K562 (cell line): ENCODE measurements around the gene MICALL2. TPM values are rescaled to one million over a fixed set of nuclear protein-coding genes. Genes with fewer than 3 reads are reported as not detected.

Source experiments
- ATAC-seq: fragments of 200-7000 bp; cut with Tn5 transposase; 3 replicates; pipeline ENCODE4 v1.9.1; 2020; ENCODE audit warnings: moderate library complexity
- BruUV-seq: library from RNA; stranded (reverse); fragments of 400-500 nt; replicated peaks from 2 replicates; lab custom pipeline; 2021; lab: Mats Ljungman, UMichigan
- CTCF ChIA-PET: fragments of 300-600 bp; formaldehyde crosslinking; extraction: SDS; loops from one replicate; lab custom pipeline; 2021; ENCODE audit warnings: low intra/inter-chr PET ratio; lab: Yijun Ruan, JAX
- POLR2A ChIA-PET: fragments of 300-600, 350-650 bp; sonication (Branson Sonifier 250); formaldehyde crosslinking; extraction: SDS; loops from one replicate; lab custom pipeline; 2021; ENCODE audit warnings: antibody characterized with exemption, inconsistent platforms; lab: Yijun Ruan, JAX
- DNase-seq, 4 experiments: peaks; one replicate each; pipeline versions ENCODE4 v3.0.0 to v3.0.0-alpha.2; 2011 to 2018; ENCODE audit warnings: low spot score in 3 of 4, mixed read lengths in 3 of 4; ENCODE audit errors: extremely low read depth in 1 of 4
- FAIRE-seq: peaks from 2 replicates; lab custom pipeline; 2011; peaks lifted over from hg19 to GRCh38; lab: Jason Lieb, UNC
- H2AFZ ChIP-seq: 2 replicates; pipeline ENCODE4 v1.6.0; 2011; ENCODE audit warnings: low read depth, low read length, control low read depth, inconsistent platforms
- H3K27ac ChIP-seq: fragments of 200-600 bp; 3 replicates; pipeline ENCODE4 v1.8.0; 2011; ENCODE audit warnings: low read depth, mild to moderate bottlenecking, control low read depth, inconsistent platforms, low read length, moderate library complexity, mixed read lengths; ENCODE audit errors: extremely low read depth
- H3K27me3 ChIP-seq, 2 experiments: fragments of 300-600 bp in 1 of 2; 2 replicates in 1 of 2; 3 replicates in 1 of 2; pipeline versions ENCODE4 v1.6.0 to v1.8.0; 2011; ENCODE audit warnings: inconsistent platforms in 2 of 2, low read length in 2 of 2, mild to moderate bottlenecking in 1 of 2, mixed read lengths in 1 of 2, moderate library complexity in 1 of 2; ENCODE audit not compliant: control insufficient read depth in 2 of 2, insufficient read depth in 2 of 2
- H3K36me3 ChIP-seq: fragments of 300-600 bp; 3 replicates; pipeline ENCODE4 v1.8.0; 2011; ENCODE audit warnings: mild to moderate bottlenecking, low read length, inconsistent platforms; ENCODE audit not compliant: control insufficient read depth, insufficient read depth
- H3K4me1 ChIP-seq, 2 experiments: fragments of 200-600 bp in 1 of 2; replicated peaks in 1 of 2; 2 replicates in 1 of 2; 3 replicates in 1 of 2; pipeline versions ENCODE4 v1.5.1 to v1.8.0; 2011; ENCODE audit warnings: inconsistent platforms in 2 of 2, low read length in 2 of 2, mild to moderate bottlenecking in 1 of 2, mixed read lengths in 1 of 2, moderate library complexity in 1 of 2; ENCODE audit not compliant: control insufficient read depth in 2 of 2, insufficient read depth in 2 of 2
- H3K4me2 ChIP-seq: 2 replicates; pipeline ENCODE4 v1.6.1; 2011; ENCODE audit warnings: low read length, control low read depth, inconsistent platforms, mixed read lengths; ENCODE audit not compliant: insufficient read depth
- H3K4me3 ChIP-seq: fragments of 200-600 bp; sonication (generic), shearing (Covaris generic); 2 replicates; pipeline ENCODE4 v1.5.1; 2016; ENCODE audit warnings: control low read depth, inconsistent platforms
- H3K79me2 ChIP-seq: fragments of 200-600 bp; 3 replicates; pipeline ENCODE4 v1.8.0; 2011; ENCODE audit warnings: low read length, inconsistent platforms; ENCODE audit not compliant: control insufficient read depth, insufficient read depth
- H3K9ac ChIP-seq, 2 experiments: 2 replicates each; pipeline versions ENCODE4 v1.6.0 to v1.6.1; 2011; ENCODE audit warnings: low read depth in 2 of 2, low read length in 2 of 2, control low read depth in 1 of 2, inconsistent platforms in 1 of 2, mild to moderate bottlenecking in 1 of 2, mixed read lengths in 1 of 2; ENCODE audit not compliant: insufficient read depth in 1 of 2
- H3K9me1 ChIP-seq: one replicate; pipeline ENCODE4 v1.6.0; 2011; ENCODE audit warnings: inconsistent platforms, mild to moderate bottlenecking, low read length, moderate library complexity; ENCODE audit not compliant: control insufficient read depth, insufficient read depth
- H3K9me3 ChIP-seq: replicated peaks from 2 replicates; pipeline ENCODE4 v1.5.1; 2011; ENCODE audit warnings: low read depth, low read length, inconsistent platforms; ENCODE audit not compliant: control insufficient read depth, insufficient read depth
- H4K20me1 ChIP-seq: replicated peaks from 2 replicates; pipeline ENCODE4 v1.6.1; 2011; ENCODE audit warnings: low read length, inconsistent platforms, mixed read lengths; ENCODE audit not compliant: control insufficient read depth, insufficient read depth
- BACH1 ChIP-seq: fragments of 200-800 bp; sonication (Bioruptor generic); IDR thresholded peaks from 2 replicates; pipeline ENCODE4 v1.6.1; 2016; ENCODE audit warnings: missing genetic modification characterization, missing compliant biosample characterization
- EP300 ChIP-seq: IDR thresholded peaks from 2 replicates; pipeline ENCODE4 v1.6.1; 2012; ENCODE audit warnings: low read length, improper control_type of control experiment
- HCFC1 ChIP-seq: IDR thresholded peaks from 2 replicates; pipeline ENCODE4 v1.6.1; 2012; ENCODE audit warnings: low read depth, low read length, improper control_type of control experiment
- HMGN3 ChIP-seq: IDR thresholded peaks from 2 replicates; pipeline ENCODE4 v1.6.1; 2011; ENCODE audit warnings: borderline replicate concordance, low read depth, mild to moderate bottlenecking, mixed read lengths, low read length; ENCODE audit not compliant: insufficient read length; ENCODE audit errors: extremely low read depth
- MITF ChIP-seq: IDR thresholded peaks from 2 replicates; pipeline ENCODE4 v1.6.1; 2014; ENCODE audit warnings: antibody characterized with exemption
- TBL1XR1 ChIP-seq, 2 experiments: IDR thresholded peaks; 2 replicates each; pipeline ENCODE4 v1.6.1; 2012; ENCODE audit warnings: improper control_type of control experiment in 2 of 2, low read length in 2 of 2, mild to moderate bottlenecking in 1 of 2
- TEAD1 ChIP-seq, 2 experiments: fragments of 450-650 bp in 1 of 2; sonication (generic) in 1 of 2; formaldehyde crosslinking; IDR thresholded peaks; 2 replicates each; pipeline versions ENCODE4 v1.4.0 to v1.8.0; 2020 to 2022; ENCODE audit warnings: mild to moderate bottlenecking in 2 of 2, missing genetic modification reagents in 1 of 2
- TGIF2 ChIP-seq: sonication (generic); formaldehyde crosslinking; IDR thresholded peaks from 2 replicates; pipeline ENCODE4 v1.8.1; 2022; ENCODE audit warnings: mild to moderate bottlenecking, missing genetic modification reagents, moderate library complexity
- TOE1 ChIP-seq, 2 experiments: fragments of 450-650 bp in 1 of 2; sonication (generic) in 1 of 2; formaldehyde crosslinking in 1 of 2; IDR thresholded peaks; 2 replicates each; pipeline versions ENCODE4 v1.7.1 to v1.8.0; 2016 to 2022; ENCODE audit warnings: borderline replicate concordance in 2 of 2, mild to moderate bottlenecking in 2 of 2, antibody characterized with exemption in 1 of 2, inconsistent platforms in 1 of 2, low read depth in 1 of 2, missing genetic modification reagents in 1 of 2, moderate library complexity in 1 of 2
- YY1 ChIP-seq, 3 experiments: IDR thresholded peaks; 2 replicates each; pipeline ENCODE4 v1.6.1; 2011; ENCODE audit warnings: low read length in 2 of 3, mild to moderate bottlenecking in 2 of 3, moderate library complexity in 2 of 3, borderline replicate concordance in 1 of 3, control low read depth in 1 of 3, low read depth in 1 of 3; ENCODE audit not compliant: insufficient read depth in 3 of 3, insufficient replicate concordance in 2 of 3, control insufficient read depth in 1 of 3, insufficient read length in 1 of 3; ENCODE audit errors: extremely low read depth in 1 of 3
- ZBTB8A ChIP-seq: fragments of 450-650 bp; IDR thresholded peaks from 2 replicates; pipeline ENCODE4 v1.6.1; 2018; ENCODE audit warnings: mild to moderate bottlenecking, moderate library complexity; ENCODE audit not compliant: partially characterized antibody
- ZNF24 ChIP-seq: fragments of 450-650 bp; IDR thresholded peaks from 2 replicates; pipeline ENCODE4 v1.6.1; 2016
- WGBS: fragments of 100-300 bp; shearing (Covaris generic); methylation state at CpG from one replicate; pipeline ENCODE4 v1.1.6; 2016; ENCODE audit warnings: low coverage, mixed read lengths; ENCODE audit not compliant: insufficient coverage; ENCODE audit errors: missing lambda C conversion rate; 5-methylcytosine and 5-hydroxymethylcytosine counted together
- in situ Hi-C: fragments of 300-500 bp; cut with MboI; formaldehyde crosslinking; loops from 4 replicates; pipeline ENCODE4 v1.15.0; 2018; ENCODE audit warnings: inconsistent platforms, mixed read lengths
- intact Hi-C: fragments of 100-400 bp; cut with micrococcal nuclease; formaldehyde crosslinking; loops from 2 replicates; pipeline ENCODE4 v1.14.2; 2022
- polyA plus RNA-seq, 8 experiments: library from polyadenylated mRNA; depleted of rRNA in 4 of 8; stranded (reverse) in 5 of 8; unstranded in 3 of 8; fragments of >200 nt; fragmentation: Nextera tagmentation in 2 of 8; fragmentation: Illumina TruSeq in 1 of 8; extraction: Ambion mirVana in 2 of 8; extraction: Trizol in 1 of 8; gene quantifications; 2 replicates each; pipeline versions ENCODE4 v1.2.1 to v1.2.3, GENCODE V29; 2011 to 2014; ENCODE audit warnings: inconsistent platforms in 1 of 8, missing spikeins in 1 of 8
- total RNA-seq, 7 experiments: library from RNA; depleted of rRNA in 6 of 7; stranded (reverse); fragments of >200 nt in 6 of 7; fragmentation: Illumina TruSeq in 2 of 7; extraction: Trizol in 2 of 7; gene quantifications; 2 replicates each; pipeline versions ENCODE4 v1.2.1 to v1.2.3, GENCODE V29; 2011 to 2021; ENCODE audit warnings: low replicate concordance in 1 of 7

The MICALL2 gene
- total and polyA plus RNA-seq, 9 of the 15 experiments (the other 6 are each of a cell fraction or from before 2014, with no cell fraction given) = 1.8 to 103 (median 17.0) TPM

GRCh38 chr7:1488016-1488415 is 28.7 kb upstream of the MICALL2 start:
- WGBS = 95% methylated on average over 19 of the region's 20 CpGs
- BruUV-seq = no TSS peak
- POLR2A ChIA-PET = interaction anchor here (0.7 kb wide), 1 partner anchor 8 kb away, joined by 3 read pairs; no protein-coding TSS in a partner anchor
- FAIRE-seq (no peak), ATAC-seq (no peak), DNase-seq (no peak)
- H3K36me3 ChIP-seq = peaks cover 88% of the 10 kb centered on the region; the same call in 2 of the 3 replicates
- CTCF ChIA-PET = no interaction called here
- H3K9ac ChIP-seq = no peak overlapping the region; a peak in 1 of 4 replicates
- H3K9me1 ChIP-seq = no peaks in the 10 kb centered on the region
- in situ Hi-C loops = no loop called here
- H4K20me1 ChIP-seq = no peaks in the 10 kb centered on the region
- intact Hi-C loops = no loop called here
- H3K79me2 ChIP-seq = no peaks in the 10 kb centered on the region
- TF ChIP-seq TGIF2 (CRISPR knock-in tag) = no peak
- TF ChIP-seq YY1 (IDR thresholded peaks at IDR 0.05; ENCODE audit: borderline replicate concordance in 1 of 3, control insufficient read depth in 1 of 3, extremely low read depth in 1 of 3, insufficient read depth in 3 of 3, insufficient read length in 1 of 3, insufficient replicate concordance in 2 of 3, low read depth in 1 of 3, low read length in 2 of 3) = no peak
- no peak for TF ChIP-seq TBL1XR1 (IDR thresholded peaks at IDR 0.05; ENCODE audit: low read length in 2 of 2)
- no peaks in the 10 kb centered on the region for H3K9me3 ChIP-seq
- H3K4me3 ChIP-seq = no peak overlapping the region
- H3K4me1 ChIP-seq = peaks cover 0 to 5% of the 10 kb centered on the region in 2 experiments; a peak in 1 of 5 replicates
- H3K27me3 ChIP-seq = no peaks in the 10 kb centered on the region
- no peak overlapping the region for H3K4me2 ChIP-seq
- H3K27ac ChIP-seq = no peak overlapping the region
- H2AFZ ChIP-seq = no peak overlapping the region

GRCh38 chr7:1487466-1487865 is 28.2 kb upstream of the MICALL2 start:
- Histone ChIP-seq H3K9me3 (no peaks in the 10 kb centered on the region), H3K4me3 (no peak overlapping the region), H3K79me2 (no peaks in the 10 kb centered on the region), H4K20me1 (no peaks in the 10 kb centered on the region), H3K4me2 (no peak overlapping the region), H3K27me3 (no peaks in the 10 kb centered on the region), H3K27ac (no peak overlapping the region), H3K36me3 (peaks cover 92% of the 10 kb centered on the region; the same call in 2 of the 3 replicates), H3K4me1 (peaks cover 0 to 5% of the 10 kb centered on the region in 2 experiments; a peak in 1 of 5 replicates), H3K9me1 (no peaks in the 10 kb centered on the region), H3K9ac (no peak overlapping the region), H2AFZ (no peak overlapping the region)
- intact Hi-C loops (no loop called here), in situ Hi-C loops (no loop called here)
- WGBS = 90% methylated on average over 17 of the region's 25 CpGs
- no peak for ATAC-seq
- BruUV-seq = no TSS peak
- FAIRE-seq = no peak
- ChIA-PET POLR2A (no interaction called here), CTCF (no interaction called here)
- no peak for DNase-seq
- TF ChIP-seq EP300 = no peak
- TF ChIP-seq TEAD1 (CRISPR knock-in tag; IDR thresholded peaks at IDR 0.05) = no peak
- TF ChIP-seq ZBTB8A = no peak
- no peak for TF ChIP-seq ZNF24
- TF ChIP-seq HCFC1 = no peak
- TF ChIP-seq BACH1 = no peak
- no peak for TF ChIP-seq MITF
- TF ChIP-seq HMGN3 = no peak
- no peak for TF ChIP-seq TOE1 (IDR thresholded peaks at IDR 0.05; ENCODE audit: borderline replicate concordance)
- no peak for TF ChIP-seq TOE1 (CRISPR knock-in tag; IDR thresholded peaks at IDR 0.05; ENCODE audit: borderline replicate concordance, low read depth)
